DND-41 (cell line): ENCODE measurements around the gene RFTN1.

Source experiments
- ATAC-seq: fragments of 200-7000 bp; cut with Tn5 transposase; 3 replicates; pipeline ENCODE4 v1.9.1; 2021; ENCODE audit warnings: low read depth; ENCODE audit not compliant: insufficient read depth
- DNase-seq: peaks from one replicate; pipeline ENCODE4 v3.0.0-alpha.2; 2020
- H2AFZ ChIP-seq: 2 replicates; pipeline ENCODE4 v1.6.0; 2012; ENCODE audit warnings: low read depth, low read length
- H3K27ac ChIP-seq: 2 replicates; pipeline ENCODE4 v1.5.1; 2012; ENCODE audit warnings: low read length, inconsistent platforms
- H3K27me3 ChIP-seq: fragments of 200-600 bp; sonication (generic); 2 replicates; pipeline ENCODE4 v1.6.0; 2012; ENCODE audit warnings: low read length, mild to moderate bottlenecking, inconsistent platforms; ENCODE audit not compliant: insufficient read depth, poor library complexity
- H3K36me3 ChIP-seq: 2 replicates; pipeline ENCODE4 v1.5.1; 2012; ENCODE audit warnings: low read length, inconsistent platforms; ENCODE audit not compliant: insufficient read depth
- H3K4me1 ChIP-seq: 2 replicates; pipeline ENCODE4 v1.5.1; 2012; ENCODE audit warnings: mild to moderate bottlenecking, low read length; ENCODE audit not compliant: insufficient read depth
- H3K4me2 ChIP-seq: 2 replicates; pipeline ENCODE4 v1.6.0; 2012; ENCODE audit warnings: mild to moderate bottlenecking, moderate library complexity, low read length, inconsistent platforms; ENCODE audit not compliant: insufficient read depth
- H3K4me3 ChIP-seq, 2 experiments: fragments of 200-600 bp in 1 of 2; shearing (Covaris generic) in 1 of 2; 2 replicates each; pipeline ENCODE4 v1.5.1; 2012 to 2016; ENCODE audit warnings: inconsistent platforms in 2 of 2, low read length in 2 of 2, mild to moderate bottlenecking in 2 of 2, low read depth in 1 of 2, moderate library complexity in 1 of 2
- H3K79me2 ChIP-seq: 2 replicates; pipeline ENCODE4 v1.6.0; 2012; ENCODE audit warnings: low read length, inconsistent platforms; ENCODE audit not compliant: insufficient read depth
- H3K9ac ChIP-seq: 2 replicates; pipeline ENCODE4 v1.6.0; 2012; ENCODE audit warnings: low read depth, mild to moderate bottlenecking, inconsistent platforms, low read length, moderate library complexity
- H3K9me3 ChIP-seq: 2 replicates; pipeline ENCODE4 v1.5.1; 2012; ENCODE audit warnings: low read length, moderate library complexity, mild to moderate bottlenecking, inconsistent platforms; ENCODE audit not compliant: insufficient read depth, severe bottlenecking
- H4K20me1 ChIP-seq: 2 replicates; pipeline ENCODE4 v1.6.0; 2012; ENCODE audit warnings: low read length; ENCODE audit not compliant: insufficient read depth
- CTCF ChIP-seq: IDR thresholded peaks from 2 replicates; pipeline ENCODE4 v1.5.1; 2012; ENCODE audit warnings: borderline replicate concordance, low read length, moderate library complexity, mild to moderate bottlenecking; ENCODE audit not compliant: poor library complexity, severe bottlenecking; ENCODE audit errors: extremely low read depth
- EZH2 ChIP-seq: IDR thresholded peaks from 3 replicates; pipeline ENCODE4 v1.6.1; 2012; ENCODE audit warnings: borderline replicate concordance, low read depth, mild to moderate bottlenecking, moderate library complexity, low read length, inconsistent platforms; ENCODE audit not compliant: severe bottlenecking

Gene RFTN1

GRCh38 chr3:16528106-16528505, 14.6 kb upstream of the RFTN1 start:
- no peak overlapping the region for H3K4me3 ChIP-seq
- no peak overlapping the region for H3K27ac ChIP-seq
- H2AFZ ChIP-seq, result no peak overlapping the region
- ATAC-seq, result no peak
- no peaks in the 10 kb centered on the region for H3K36me3 ChIP-seq
- no peak overlapping the region for H3K4me2 ChIP-seq
- no peak overlapping the region for H3K9ac ChIP-seq
- H3K79me2 ChIP-seq, result no peaks in the 10 kb centered on the region
- no peaks in the 10 kb centered on the region for H3K27me3 ChIP-seq
- no peaks in the 10 kb centered on the region for H3K9me3 ChIP-seq
- DNase-seq, result no peak
- TF ChIP-seq CTCF (no peak), EZH2 (no peak)
- no peaks in the 10 kb centered on the region for H3K4me1 ChIP-seq
- H4K20me1 ChIP-seq, result no peaks in the 10 kb centered on the region

- H3K36me3 ChIP-seq, result no peaks in the 10 kb centered on the region
- H2AFZ ChIP-seq, result no peak overlapping the region
- H3K9ac ChIP-seq, result no peak overlapping the region
- H4K20me1 ChIP-seq, result no peaks in the 10 kb centered on the region
- no peaks in the 10 kb centered on the region for H3K4me1 ChIP-seq
- DNase-seq (no peak), ATAC-seq (no peak)
- no peaks in the 10 kb centered on the region for H3K27me3 ChIP-seq
- H3K27ac ChIP-seq, result no peak overlapping the region
- H3K4me3 ChIP-seq, result no peak overlapping the region
- peaks cover 2% of the 10 kb centered on the region for H3K9me3 ChIP-seq
- TF ChIP-seq EZH2 (no peak), CTCF (no peak)
- H3K4me2 ChIP-seq, result no peak overlapping the region
- no peaks in the 10 kb centered on the region for H3K79me2 ChIP-seq
Observed at GRCh38 chr3:16524196-16524595, 10.7 kb upstream of the RFTN1 start.

GRCh38 chr3:16523778-16524177, 10.3 kb upstream of the RFTN1 start:
- H3K4me1 ChIP-seq, result no peaks in the 10 kb centered on the region

More at GRCh38 chr3:16523778-16524177, 10.3 kb upstream of the RFTN1 start:
- no peak for ATAC-seq
- no peak for DNase-seq
- Histone ChIP-seq H3K27me3 (no peaks in the 10 kb centered on the region), H4K20me1 (no peaks in the 10 kb centered on the region), H3K79me2 (no peaks in the 10 kb centered on the region), H3K9ac (no peak overlapping the region), H3K4me2 (no peak overlapping the region), H3K9me3 (peaks cover 2% of the 10 kb centered on the region), H3K27ac (no peak overlapping the region), H3K4me3 (no peak overlapping the region), H3K36me3 (no peaks in the 10 kb centered on the region), H2AFZ (no peak overlapping the region)
- TF ChIP-seq CTCF (no peak), EZH2 (no peak)
